ENCODE data around the gene KIF3C.

DNA sequence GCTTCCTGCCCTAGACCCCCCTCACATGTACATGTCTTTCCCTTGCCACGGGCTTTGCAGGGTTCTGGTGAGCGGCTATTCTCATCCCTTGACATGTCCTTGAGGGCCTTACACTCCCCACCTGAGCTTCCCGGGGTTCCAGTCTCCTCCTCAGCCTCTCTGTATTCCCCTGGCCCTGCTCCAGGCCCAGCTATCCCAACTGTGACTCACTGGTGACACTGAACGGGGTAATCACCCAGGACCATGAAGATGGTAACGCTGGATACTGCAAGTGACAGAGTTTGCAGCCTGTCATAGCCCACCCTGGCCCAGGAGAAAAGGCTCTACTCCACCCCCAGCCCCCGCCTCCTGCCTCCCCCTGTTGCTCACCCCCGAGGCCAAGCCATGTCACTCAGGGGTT, 27.3 kb downstream of the KIF3C start:
- TF ChIP-seq POLR2AphosphoS5 (IDR thresholded peaks at IDR 0.05; ENCODE audit: low read depth, low read length) (no peak), TAF1 (IDR thresholded peaks at IDR 0.05; ENCODE audit: borderline replicate concordance, insufficient read depth, low read length) (no peak)
- TF ChIP-seq, protein P1, sequence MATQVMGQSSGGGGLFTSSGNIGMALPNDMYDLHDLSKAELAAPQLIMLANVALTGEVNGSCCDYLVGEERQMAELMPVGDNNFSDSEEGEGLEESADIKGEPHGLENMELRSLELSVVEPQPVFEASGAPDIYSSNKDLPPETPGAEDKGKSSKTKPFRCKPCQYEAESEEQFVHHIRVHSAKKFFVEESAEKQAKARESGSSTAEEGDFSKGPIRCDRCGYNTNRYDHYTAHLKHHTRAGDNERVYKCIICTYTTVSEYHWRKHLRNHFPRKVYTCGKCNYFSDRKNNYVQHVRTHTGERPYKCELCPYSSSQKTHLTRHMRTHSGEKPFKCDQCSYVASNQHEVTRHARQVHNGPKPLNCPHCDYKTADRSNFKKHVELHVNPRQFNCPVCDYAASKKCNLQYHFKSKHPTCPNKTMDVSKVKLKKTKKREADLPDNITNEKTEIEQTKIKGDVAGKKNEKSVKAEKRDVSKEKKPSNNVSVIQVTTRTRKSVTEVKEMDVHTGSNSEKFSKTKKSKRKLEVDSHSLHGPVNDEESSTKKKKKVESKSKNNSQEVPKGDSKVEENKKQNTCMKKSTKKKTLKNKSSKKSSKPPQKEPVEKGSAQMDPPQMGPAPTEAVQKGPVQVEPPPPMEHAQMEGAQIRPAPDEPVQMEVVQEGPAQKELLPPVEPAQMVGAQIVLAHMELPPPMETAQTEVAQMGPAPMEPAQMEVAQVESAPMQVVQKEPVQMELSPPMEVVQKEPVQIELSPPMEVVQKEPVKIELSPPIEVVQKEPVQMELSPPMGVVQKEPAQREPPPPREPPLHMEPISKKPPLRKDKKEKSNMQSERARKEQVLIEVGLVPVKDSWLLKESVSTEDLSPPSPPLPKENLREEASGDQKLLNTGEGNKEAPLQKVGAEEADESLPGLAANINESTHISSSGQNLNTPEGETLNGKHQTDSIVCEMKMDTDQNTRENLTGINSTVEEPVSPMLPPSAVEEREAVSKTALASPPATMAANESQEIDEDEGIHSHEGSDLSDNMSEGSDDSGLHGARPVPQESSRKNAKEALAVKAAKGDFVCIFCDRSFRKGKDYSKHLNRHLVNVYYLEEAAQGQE (IDR thresholded peaks at IDR 0.05; ENCODE audit: insufficient read depth in 1 of 2, low read depth in 2 of 2, low read length in 2 of 2), result no peak

All from PFSK-1 (cell line).